ENCODE results near the gene KDELR3. TPM values are rescaled to one million over a fixed set of nuclear protein-coding genes. Genes with fewer than 3 reads are reported as not detected.

KDELR3 gene
- polyA plus RNA-seq, 1 experiment: 150 TPM

- H3K4me3 ChIP-seq (ENCODE audit: low read depth, low read length): no peak overlapping the region
- ChIA-PET CTCF (interaction anchor here (0.7 to 1.3 kb wide), 2 partner anchors 16 to 87 kb away, joined by 3 read pairs; partner anchors contain the start of gene KDELR3), POLR2A (no interaction called here)
- no peak for TF ChIP-seq CTCF (IDR thresholded peaks at IDR 0.05; ENCODE audit: insufficient read depth, low read depth, low read length)
- peaks cover 28% of the 10 kb centered on the region for H3K36me3 ChIP-seq (ENCODE audit: control insufficient read depth, insufficient read depth, low read length)
- DNase-seq (ENCODE audit: low read depth): no peak
- no peaks in the 10 kb centered on the region for H3K27me3 ChIP-seq (ENCODE audit: control insufficient read depth, insufficient read depth, low read length)
These were observed 16.3 kb downstream of the KDELR3 start for GRCh38 chr22:38484244-38484643.

GRCh38 chr22:38485783-38486182 lies 17.9 kb downstream of the KDELR3 start:
- TF ChIP-seq CTCF (IDR thresholded peaks at IDR 0.05; ENCODE audit: insufficient read depth, low read depth, low read length): no peak

GRCh38 chr22:38487946-38488345 lies 20.1 kb downstream of the KDELR3 start:
- Histone ChIP-seq H3K4me3 (ENCODE audit: low read depth, low read length) (no peak overlapping the region), H3K27me3 (ENCODE audit: control insufficient read depth, insufficient read depth, low read length) (no peaks in the 10 kb centered on the region), H3K36me3 (ENCODE audit: control insufficient read depth, insufficient read depth, low read length) (peaks cover 39% of the 10 kb centered on the region)
- no peak for DNase-seq (ENCODE audit: low read depth)
- TF ChIP-seq CTCF (IDR thresholded peaks at IDR 0.05; ENCODE audit: insufficient read depth, low read depth, low read length): no peak
- CTCF ChIA-PET: interaction anchor here (1.1 to 1.3 kb wide), 2 partner anchors 14 to 85 kb away, joined by 3 to 4 read pairs; no protein-coding TSS in a partner anchor
- POLR2A ChIA-PET: no interaction called here

More at GRCh38 chr22:38485783-38486182, 17.9 kb downstream of the KDELR3 start:
- Histone ChIP-seq H3K4me3 (ENCODE audit: low read depth, low read length) (no peak overlapping the region), H3K27me3 (ENCODE audit: control insufficient read depth, insufficient read depth, low read length) (no peaks in the 10 kb centered on the region), H3K36me3 (ENCODE audit: control insufficient read depth, insufficient read depth, low read length) (peaks cover 37% of the 10 kb centered on the region)
- no peak for DNase-seq (ENCODE audit: low read depth)
- POLR2A ChIA-PET: interaction anchor here (0.6 kb wide), 1 partner anchor 10 kb away, joined by 7 read pairs; no protein-coding TSS in a partner anchor
- CTCF ChIA-PET: interaction anchor here (0.8 to 1.1 kb wide), 3 partner anchors 9 to 86 kb away, joined by 3 to 6 read pairs (median 3); no protein-coding TSS in a partner anchor

- TF ChIP-seq CTCF (IDR thresholded peaks at IDR 0.05; ENCODE audit: insufficient read depth, low read depth, low read length): no peak
- DNase-seq (ENCODE audit: low read depth): no peak
- peaks cover 43% of the 10 kb centered on the region for H3K36me3 ChIP-seq (ENCODE audit: control insufficient read depth, insufficient read depth, low read length)
- CTCF ChIA-PET: no interaction called here
- POLR2A ChIA-PET: no interaction called here
- no peak overlapping the region for H3K4me3 ChIP-seq (ENCODE audit: low read depth, low read length)
- H3K27me3 ChIP-seq (ENCODE audit: control insufficient read depth, insufficient read depth, low read length): no peaks in the 10 kb centered on the region
These were observed 21.2 kb downstream of the KDELR3 start for GRCh38 chr22:38489142-38489541.

GRCh38 chr22:38489561-38490145 lies 21.8 kb downstream of the KDELR3 start:
- TF ChIP-seq CTCF (IDR thresholded peaks at IDR 0.05; ENCODE audit: insufficient read depth, low read depth, low read length): no peak
- POLR2A ChIA-PET: no interaction called here
- Histone ChIP-seq H3K36me3 (ENCODE audit: control insufficient read depth, insufficient read depth, low read length) (peaks cover 44% of the 10 kb centered on the region), H3K27me3 (ENCODE audit: control insufficient read depth, insufficient read depth, low read length) (no peaks in the 10 kb centered on the region), H3K4me3 (ENCODE audit: low read depth, low read length) (no peak overlapping the region)
- DNase-seq (ENCODE audit: low read depth): no peak
- CTCF ChIA-PET: interaction anchor here (0.7 kb wide), 1 partner anchor 92 kb away, joined by 3 read pairs; no protein-coding TSS in a partner anchor

Measured in BJ (cell line).